ENCODE results near the gene POU3F3.

Gene POU3F3

DNA sequence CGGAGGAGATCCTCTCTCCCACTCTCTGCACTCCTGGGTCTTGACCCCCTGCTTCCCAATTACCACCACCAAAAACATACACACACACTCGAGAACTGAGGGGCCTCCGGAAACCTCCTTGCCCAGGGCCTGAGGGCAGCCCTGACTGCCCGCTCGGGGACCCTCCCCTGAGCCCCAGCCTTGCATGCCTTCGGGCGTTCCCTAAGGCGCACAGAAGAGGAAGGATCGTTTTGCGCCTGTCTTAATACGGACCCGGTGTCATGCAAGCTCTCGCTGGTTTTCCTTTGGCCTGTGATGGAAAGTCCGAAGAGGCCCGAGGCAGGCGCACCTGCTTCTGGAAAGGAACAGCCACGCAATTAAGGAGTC lies 19.8 kb downstream of the POU3F3 start:
- H3K4me3 ChIP-seq (ENCODE audit: low read length) = peak overlapping the region; percentile 48
- TF ChIP-seq, protein P1, sequence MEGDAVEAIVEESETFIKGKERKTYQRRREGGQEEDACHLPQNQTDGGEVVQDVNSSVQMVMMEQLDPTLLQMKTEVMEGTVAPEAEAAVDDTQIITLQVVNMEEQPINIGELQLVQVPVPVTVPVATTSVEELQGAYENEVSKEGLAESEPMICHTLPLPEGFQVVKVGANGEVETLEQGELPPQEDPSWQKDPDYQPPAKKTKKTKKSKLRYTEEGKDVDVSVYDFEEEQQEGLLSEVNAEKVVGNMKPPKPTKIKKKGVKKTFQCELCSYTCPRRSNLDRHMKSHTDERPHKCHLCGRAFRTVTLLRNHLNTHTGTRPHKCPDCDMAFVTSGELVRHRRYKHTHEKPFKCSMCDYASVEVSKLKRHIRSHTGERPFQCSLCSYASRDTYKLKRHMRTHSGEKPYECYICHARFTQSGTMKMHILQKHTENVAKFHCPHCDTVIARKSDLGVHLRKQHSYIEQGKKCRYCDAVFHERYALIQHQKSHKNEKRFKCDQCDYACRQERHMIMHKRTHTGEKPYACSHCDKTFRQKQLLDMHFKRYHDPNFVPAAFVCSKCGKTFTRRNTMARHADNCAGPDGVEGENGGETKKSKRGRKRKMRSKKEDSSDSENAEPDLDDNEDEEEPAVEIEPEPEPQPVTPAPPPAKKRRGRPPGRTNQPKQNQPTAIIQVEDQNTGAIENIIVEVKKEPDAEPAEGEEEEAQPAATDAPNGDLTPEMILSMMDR (conservative IDR thresholded peaks at IDR 0.05; ENCODE audit: low read length) = no peak
- no peak for DNase-seq (ENCODE audit: low read depth)

GRCh38 chr2:104874230-104874629 lies 20.3 kb downstream of the POU3F3 start:
- TF ChIP-seq, protein P1 (conservative IDR thresholded peaks at IDR 0.05; ENCODE audit: low read length) = no peak
- DNase-seq (ENCODE audit: low read depth) = no peak
- H3K4me3 ChIP-seq (ENCODE audit: low read length) = no peak overlapping the region

DNA sequence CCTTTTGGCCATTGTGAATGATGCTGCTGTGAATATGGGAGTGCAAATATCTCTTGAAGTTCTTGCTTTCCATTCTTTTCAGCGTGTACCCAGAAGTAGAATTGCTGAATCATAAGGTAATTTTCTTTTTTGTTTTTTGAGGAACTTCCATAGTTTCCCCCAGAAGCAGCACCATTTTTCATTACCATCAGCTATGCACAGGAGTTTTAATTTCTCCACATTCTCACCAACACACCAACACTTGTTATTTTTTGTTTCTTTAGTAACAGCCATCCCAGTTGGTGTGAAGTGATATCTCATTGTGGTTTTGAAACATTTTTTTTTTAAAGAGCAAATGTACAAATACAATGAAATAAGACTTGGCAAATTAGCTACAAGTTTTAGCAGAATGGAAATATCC lies 21.3 kb downstream of the POU3F3 start:
- DNase-seq (ENCODE audit: low read depth) = no peak

DNA sequence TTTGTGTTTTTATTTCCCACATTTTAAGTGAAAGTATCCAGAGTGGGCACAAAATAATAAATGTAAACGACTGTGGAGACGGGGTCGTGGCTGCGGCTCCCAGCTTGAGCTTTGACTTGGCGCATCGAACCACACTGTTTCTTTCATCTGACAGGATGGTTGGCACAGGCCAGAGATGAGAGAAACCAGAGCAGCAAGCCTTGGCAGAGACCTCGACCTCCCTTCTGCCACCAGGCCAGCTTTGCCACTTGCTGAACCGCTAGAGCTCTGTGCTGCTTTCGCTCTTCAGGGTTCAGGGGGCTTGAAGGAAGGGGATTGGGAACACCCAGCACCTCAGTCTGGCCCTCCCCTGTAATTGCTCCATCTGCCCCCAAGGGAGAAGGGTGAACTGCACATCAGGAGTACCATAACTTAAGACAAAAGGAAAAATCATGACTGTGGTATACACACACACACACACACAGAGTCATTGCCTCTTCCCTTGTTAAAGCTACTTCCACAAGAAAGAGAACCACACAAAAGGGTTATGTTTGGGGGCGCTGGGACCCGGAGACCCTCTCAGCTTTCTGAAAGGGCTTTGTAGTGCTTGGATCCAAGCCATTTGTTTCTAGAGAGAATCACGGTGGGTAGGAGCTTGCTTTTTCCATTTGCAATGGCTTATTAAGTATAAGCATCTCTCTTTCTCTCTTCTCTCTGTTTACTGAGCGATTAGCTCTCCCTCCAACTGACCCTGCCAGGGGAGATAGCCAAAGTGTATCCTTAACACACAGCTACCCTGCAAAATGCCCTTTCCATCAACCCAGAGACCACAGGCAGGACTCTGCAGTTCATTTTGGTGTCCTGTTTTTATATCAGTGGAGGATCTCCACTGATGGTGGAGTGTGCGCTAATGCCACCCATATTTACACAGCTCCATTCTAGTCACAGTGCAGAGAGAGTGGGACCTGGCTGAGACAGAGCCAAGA lies 23.0 kb downstream of the POU3F3 start:
- DNase-seq (ENCODE audit: low read depth) = no peak
- no peak overlapping the region for H3K4me3 ChIP-seq (ENCODE audit: low read length)
- TF ChIP-seq, protein P1 (conservative IDR thresholded peaks at IDR 0.05; ENCODE audit: low read length) = no peak

More for the DNA sequence above, 21.3 kb downstream of the POU3F3 start:
- TF ChIP-seq, protein P1 (conservative IDR thresholded peaks at IDR 0.05; ENCODE audit: low read length) = no peak
- H3K4me3 ChIP-seq (ENCODE audit: low read length) = no peak overlapping the region

DNA sequence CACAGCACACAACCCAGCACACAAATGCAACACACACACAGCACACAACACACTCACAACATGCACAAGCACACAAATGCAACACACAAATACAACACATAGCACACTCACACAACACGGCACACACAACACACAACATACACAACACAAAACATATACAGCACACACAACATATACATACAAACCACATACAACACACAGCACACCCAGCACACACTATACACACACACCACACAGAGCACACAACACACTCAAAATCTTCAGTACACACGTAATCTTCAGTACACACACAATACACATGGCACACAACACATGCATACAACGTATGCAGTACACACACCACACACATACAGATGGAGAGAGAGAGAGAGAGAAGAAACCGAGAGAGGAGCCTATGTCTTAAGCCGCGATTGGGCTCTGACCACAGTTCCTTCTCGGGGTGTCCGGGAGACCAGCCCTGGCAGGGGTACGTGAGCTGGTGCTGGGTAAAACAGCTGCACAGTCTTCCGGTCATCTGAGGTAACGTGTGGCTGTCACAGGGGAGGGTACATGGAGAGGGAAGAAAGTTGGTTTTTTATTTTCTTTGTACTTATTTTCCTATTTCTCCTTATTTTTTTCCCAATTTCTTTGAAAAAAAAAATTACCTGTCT lies 25.1 kb downstream of the POU3F3 start:
- TF ChIP-seq, protein P1 (conservative IDR thresholded peaks at IDR 0.05; ENCODE audit: low read length) = no peak

GRCh38 chr2:104880076-104880475 lies 26.2 kb downstream of the POU3F3 start:
- no peak overlapping the region for H3K4me3 ChIP-seq (ENCODE audit: low read length)
- TF ChIP-seq, protein P1 (conservative IDR thresholded peaks at IDR 0.05; ENCODE audit: low read length) = no peak
- DNase-seq (ENCODE audit: low read depth) = no peak

More for the DNA sequence above, 25.1 kb downstream of the POU3F3 start:
- DNase-seq (ENCODE audit: low read depth) = no peak
- H3K4me3 ChIP-seq (ENCODE audit: low read length) = no peak overlapping the region

All from AG10803 (cell line).